K562 (cell line): Measurements from ENCODE around the gene ARL11. TPM values are rescaled to one million over a fixed set of nuclear protein-coding genes. Genes with fewer than 3 reads are reported as not detected.
A peak's percentile ranks its signal among the peaks of the same experiment; 100 is the strongest.

Source experiments
- ATAC-seq: fragments of 200-7000 bp; cut with Tn5 transposase; 3 replicates; pipeline ENCODE4 v1.9.1; 2020; ENCODE audit warnings: moderate library complexity
- BruUV-seq: library from RNA; stranded (reverse); fragments of 400-500 nt; replicated peaks from 2 replicates; lab custom pipeline; 2021; lab: Mats Ljungman, UMichigan
- CTCF ChIA-PET: fragments of 300-600 bp; formaldehyde crosslinking; extraction: SDS; loops from one replicate; lab custom pipeline; 2021; ENCODE audit warnings: low intra/inter-chr PET ratio; lab: Yijun Ruan, JAX
- POLR2A ChIA-PET: fragments of 300-600, 350-650 bp; sonication (Branson Sonifier 250); formaldehyde crosslinking; extraction: SDS; loops from one replicate; lab custom pipeline; 2021; ENCODE audit warnings: antibody characterized with exemption, inconsistent platforms; lab: Yijun Ruan, JAX
- DNase-seq, 4 experiments: peaks; one replicate each; pipeline versions ENCODE4 v3.0.0 to v3.0.0-alpha.2; 2011 to 2018; ENCODE audit warnings: low spot score in 3 of 4, mixed read lengths in 3 of 4; ENCODE audit errors: extremely low read depth in 1 of 4
- FAIRE-seq: peaks from 2 replicates; lab custom pipeline; 2011; peaks lifted over from hg19 to GRCh38; lab: Jason Lieb, UNC
- H2AFZ ChIP-seq: 2 replicates; pipeline ENCODE4 v1.6.0; 2011; ENCODE audit warnings: low read depth, low read length, control low read depth, inconsistent platforms
- H3K27ac ChIP-seq: fragments of 200-600 bp; 3 replicates; pipeline ENCODE4 v1.8.0; 2011; ENCODE audit warnings: low read depth, mild to moderate bottlenecking, control low read depth, inconsistent platforms, low read length, moderate library complexity, mixed read lengths; ENCODE audit errors: extremely low read depth
- H3K27me3 ChIP-seq, 2 experiments: fragments of 300-600 bp in 1 of 2; 2 replicates in 1 of 2; 3 replicates in 1 of 2; pipeline versions ENCODE4 v1.6.0 to v1.8.0; 2011; ENCODE audit warnings: inconsistent platforms in 2 of 2, low read length in 2 of 2, mild to moderate bottlenecking in 1 of 2, mixed read lengths in 1 of 2, moderate library complexity in 1 of 2; ENCODE audit not compliant: control insufficient read depth in 2 of 2, insufficient read depth in 2 of 2
- H3K36me3 ChIP-seq: fragments of 300-600 bp; 3 replicates; pipeline ENCODE4 v1.8.0; 2011; ENCODE audit warnings: mild to moderate bottlenecking, low read length, inconsistent platforms; ENCODE audit not compliant: control insufficient read depth, insufficient read depth
- H3K4me1 ChIP-seq, 2 experiments: fragments of 200-600 bp in 1 of 2; replicated peaks in 1 of 2; 2 replicates in 1 of 2; 3 replicates in 1 of 2; pipeline versions ENCODE4 v1.5.1 to v1.8.0; 2011; ENCODE audit warnings: inconsistent platforms in 2 of 2, low read length in 2 of 2, mild to moderate bottlenecking in 1 of 2, mixed read lengths in 1 of 2, moderate library complexity in 1 of 2; ENCODE audit not compliant: control insufficient read depth in 2 of 2, insufficient read depth in 2 of 2
- H3K4me2 ChIP-seq: 2 replicates; pipeline ENCODE4 v1.6.1; 2011; ENCODE audit warnings: low read length, control low read depth, inconsistent platforms, mixed read lengths; ENCODE audit not compliant: insufficient read depth
- H3K4me3 ChIP-seq: fragments of 200-600 bp; sonication (generic), shearing (Covaris generic); 2 replicates; pipeline ENCODE4 v1.5.1; 2016; ENCODE audit warnings: control low read depth, inconsistent platforms
- H3K79me2 ChIP-seq: fragments of 200-600 bp; 3 replicates; pipeline ENCODE4 v1.8.0; 2011; ENCODE audit warnings: low read length, inconsistent platforms; ENCODE audit not compliant: control insufficient read depth, insufficient read depth
- H3K9ac ChIP-seq, 2 experiments: 2 replicates each; pipeline versions ENCODE4 v1.6.0 to v1.6.1; 2011; ENCODE audit warnings: low read depth in 2 of 2, low read length in 2 of 2, control low read depth in 1 of 2, inconsistent platforms in 1 of 2, mild to moderate bottlenecking in 1 of 2, mixed read lengths in 1 of 2; ENCODE audit not compliant: insufficient read depth in 1 of 2
- H3K9me1 ChIP-seq: one replicate; pipeline ENCODE4 v1.6.0; 2011; ENCODE audit warnings: inconsistent platforms, mild to moderate bottlenecking, low read length, moderate library complexity; ENCODE audit not compliant: control insufficient read depth, insufficient read depth
- H3K9me3 ChIP-seq: replicated peaks from 2 replicates; pipeline ENCODE4 v1.5.1; 2011; ENCODE audit warnings: low read depth, low read length, inconsistent platforms; ENCODE audit not compliant: control insufficient read depth, insufficient read depth
- H4K20me1 ChIP-seq: replicated peaks from 2 replicates; pipeline ENCODE4 v1.6.1; 2011; ENCODE audit warnings: low read length, inconsistent platforms, mixed read lengths; ENCODE audit not compliant: control insufficient read depth, insufficient read depth
- ARNT ChIP-seq, 2 experiments: fragments of 450-650 bp; IDR thresholded peaks; 2 replicates each; pipeline ENCODE4 v1.6.1; 2016; ENCODE audit warnings: mild to moderate bottlenecking in 1 of 2
- NFYB ChIP-seq: IDR thresholded peaks from 2 replicates; pipeline ENCODE4 v1.6.1; 2011; ENCODE audit warnings: mild to moderate bottlenecking, moderate library complexity; ENCODE audit not compliant: insufficient read length; ENCODE audit errors: extremely low read depth
- NR1H2 ChIP-seq: sonication (generic); formaldehyde crosslinking; IDR thresholded peaks from 2 replicates; pipeline ENCODE4 v1.4.0; 2020; ENCODE audit warnings: mild to moderate bottlenecking, missing genetic modification reagents
- SP1 ChIP-seq: sonication (generic); formaldehyde crosslinking; IDR thresholded peaks from 2 replicates; pipeline ENCODE4 v1.8.1; 2022; ENCODE audit warnings: mild to moderate bottlenecking, missing genetic modification reagents
- ZNF76 ChIP-seq: fragments of 250-450 bp; sonication (Bioruptor Pico); IDR thresholded peaks from 2 replicates; pipeline ENCODE4 v1.4.0; 2020; ENCODE audit warnings: mild to moderate bottlenecking, moderate library complexity, borderline replicate concordance
- WGBS: fragments of 100-300 bp; shearing (Covaris generic); methylation state at CpG from one replicate; pipeline ENCODE4 v1.1.6; 2016; ENCODE audit warnings: low coverage, mixed read lengths; ENCODE audit not compliant: insufficient coverage; ENCODE audit errors: missing lambda C conversion rate; 5-methylcytosine and 5-hydroxymethylcytosine counted together
- in situ Hi-C: fragments of 300-500 bp; cut with MboI; formaldehyde crosslinking; loops from 4 replicates; pipeline ENCODE4 v1.15.0; 2018; ENCODE audit warnings: inconsistent platforms, mixed read lengths
- intact Hi-C: fragments of 100-400 bp; cut with micrococcal nuclease; formaldehyde crosslinking; loops from 2 replicates; pipeline ENCODE4 v1.14.2; 2022
- polyA plus RNA-seq, 8 experiments: library from polyadenylated mRNA; depleted of rRNA in 4 of 8; stranded (reverse) in 5 of 8; unstranded in 3 of 8; fragments of >200 nt; fragmentation: Nextera tagmentation in 2 of 8; fragmentation: Illumina TruSeq in 1 of 8; extraction: Ambion mirVana in 2 of 8; extraction: Trizol in 1 of 8; gene quantifications; 2 replicates each; pipeline versions ENCODE4 v1.2.1 to v1.2.3, GENCODE V29; 2011 to 2014; ENCODE audit warnings: inconsistent platforms in 1 of 8, missing spikeins in 1 of 8
- total RNA-seq, 7 experiments: library from RNA; depleted of rRNA in 6 of 7; stranded (reverse); fragments of >200 nt in 6 of 7; fragmentation: Illumina TruSeq in 2 of 7; extraction: Trizol in 2 of 7; gene quantifications; 2 replicates each; pipeline versions ENCODE4 v1.2.1 to v1.2.3, GENCODE V29; 2011 to 2021; ENCODE audit warnings: low replicate concordance in 1 of 7
- TF ChIP-seq, protein P1 (sequence below): fragments of 250-450 bp; sonication (Bioruptor Pico); IDR thresholded peaks from 2 replicates; pipeline ENCODE4 v1.8.0; 2022; ENCODE audit warnings: inconsistent platforms, mild to moderate bottlenecking, moderate library complexity, borderline replicate concordance

The ARL11 gene
- total and polyA plus RNA-seq, 9 of the 15 experiments (the other 6 are each of a cell fraction or from before 2014, with no cell fraction given), result 0.18 to 0.87 (median 0.45) TPM

DNA sequence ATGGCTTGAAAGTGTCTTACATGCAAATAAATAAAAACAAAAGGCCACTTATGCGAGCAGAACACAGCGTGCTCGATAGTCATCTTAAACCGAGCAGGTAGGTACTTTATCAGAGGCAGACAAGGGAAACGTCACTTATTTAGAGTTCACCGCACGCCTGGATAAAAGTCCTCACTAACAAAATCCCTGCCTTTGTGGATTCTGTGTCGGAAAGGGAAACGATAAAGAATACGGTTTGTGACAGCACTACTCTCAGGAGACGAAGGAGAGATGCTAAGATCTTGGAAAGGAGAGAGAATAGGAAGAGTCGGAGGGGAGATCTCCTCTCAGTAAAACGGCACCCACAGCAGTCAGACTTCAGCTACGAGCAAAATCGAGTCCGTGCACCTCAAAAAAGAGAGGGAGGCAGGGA is 43.5 kb upstream of the ARL11 start:
- peak overlapping the region; percentile 95 for H2AFZ ChIP-seq
- H3K36me3 ChIP-seq, result peaks cover 3% of the 10 kb centered on the region; the same call in 1 of the 3 replicates
- intact Hi-C loops (no loop called here), in situ Hi-C loops (no loop called here)
- H3K27me3 ChIP-seq, result no peaks in the 10 kb centered on the region
- FAIRE-seq (no peak), ATAC-seq (peak; percentile 13; the same call in 2 of the 3 replicates), DNase-seq (peak in 1 of 4 experiments; percentile 9)
- no TSS peak for BruUV-seq
- H3K4me2 ChIP-seq, result peak overlapping the region; percentile 85
- ChIA-PET POLR2A (no interaction called here), CTCF (no interaction called here)
- peaks cover 7 to 13% of the 10 kb centered on the region in 2 experiments; a peak in 4 of 5 replicates for H3K4me1 ChIP-seq
- H3K79me2 ChIP-seq, result peaks cover 11% of the 10 kb centered on the region; the same call in 2 of the 3 replicates
- 3% methylated on average over 10 of the region's 16 CpGs for WGBS
- H3K9me1 ChIP-seq, result no peaks in the 10 kb centered on the region
- H3K9ac ChIP-seq, result peak overlapping the region; percentile 62 to 95
- peak overlapping the region; percentile 77 for H3K4me3 ChIP-seq
- no peaks in the 10 kb centered on the region for H3K9me3 ChIP-seq
- H3K27ac ChIP-seq, result peak overlapping the region; percentile 56; the same call in 2 of the 3 replicates
- H4K20me1 ChIP-seq, result no peaks in the 10 kb centered on the region
- TF ChIP-seq ZNF76 (CRISPR knock-in tag) (no peak), ARNT (IDR thresholded peaks at IDR 0.05) (no peak), NFYB (no peak), SP1 (no peak), NR1H2 (CRISPR knock-in tag) (no peak)
- TF ChIP-seq, protein P1, sequence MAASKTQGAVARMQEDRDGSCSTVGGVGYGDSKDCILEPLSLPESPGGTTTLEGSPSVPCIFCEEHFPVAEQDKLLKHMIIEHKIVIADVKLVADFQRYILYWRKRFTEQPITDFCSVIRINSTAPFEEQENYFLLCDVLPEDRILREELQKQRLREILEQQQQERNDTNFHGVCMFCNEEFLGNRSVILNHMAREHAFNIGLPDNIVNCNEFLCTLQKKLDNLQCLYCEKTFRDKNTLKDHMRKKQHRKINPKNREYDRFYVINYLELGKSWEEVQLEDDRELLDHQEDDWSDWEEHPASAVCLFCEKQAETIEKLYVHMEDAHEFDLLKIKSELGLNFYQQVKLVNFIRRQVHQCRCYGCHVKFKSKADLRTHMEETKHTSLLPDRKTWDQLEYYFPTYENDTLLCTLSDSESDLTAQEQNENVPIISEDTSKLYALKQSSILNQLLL (CRISPR knock-in tag), result no peak
